SH-SY5Y (cell line): ENCODE data around the gene TFF3.

Source experiments
- GATA2 ChIP-seq: IDR thresholded peaks from 2 replicates; pipeline ENCODE4 v1.6.1; 2011; ENCODE audit warnings: mild to moderate bottlenecking, low read depth, low read length
- GATA3 ChIP-seq: IDR thresholded peaks from 2 replicates; pipeline ENCODE4 v1.6.1; 2011; ENCODE audit warnings: low read depth, mild to moderate bottlenecking, low read length, moderate library complexity

DNA sequence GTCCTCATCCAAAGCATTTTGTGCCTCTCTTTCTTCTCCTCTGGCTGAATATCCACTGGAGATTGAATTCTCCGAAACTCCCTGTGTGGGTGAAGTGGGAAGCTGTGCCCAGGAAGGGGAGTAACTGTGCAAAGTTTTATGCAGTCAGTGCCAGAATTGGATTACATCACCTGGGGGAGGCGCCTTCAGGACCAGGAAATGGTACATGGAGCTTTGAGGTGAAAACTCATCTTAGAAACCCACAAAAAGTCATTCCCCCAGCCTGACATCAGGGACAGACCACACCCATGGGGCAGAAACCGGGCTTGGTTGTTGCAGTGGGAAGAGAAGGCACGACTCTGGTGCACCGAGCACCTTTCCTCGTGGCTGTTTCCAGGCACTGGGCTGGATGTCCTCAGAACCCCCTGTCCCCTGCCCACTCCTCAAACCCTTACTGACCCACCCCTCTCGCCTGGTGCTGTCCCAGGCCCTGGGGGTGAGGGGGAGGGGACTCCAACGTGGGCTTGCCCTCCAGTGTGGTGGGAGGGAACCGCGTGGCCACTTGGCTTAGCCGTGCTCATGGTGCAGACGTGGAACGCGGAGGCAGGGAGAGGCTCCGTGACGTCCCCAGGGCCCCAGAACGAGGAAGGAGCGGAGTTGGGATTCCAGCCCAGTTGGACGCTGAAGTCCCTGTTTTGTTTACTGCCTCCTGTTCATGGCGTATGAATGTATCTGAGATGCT, 15.7 kb downstream of the TFF3 start:
- TF ChIP-seq GATA2 (no peak), GATA3 (no peak)
